ENCODE measurements around the gene NPEPL1. TPM values are rescaled to one million over a fixed set of nuclear protein-coding genes. Genes with fewer than 3 reads are reported as not detected.

The NPEPL1 gene
- total and polyA plus RNA-seq, 10 of the 15 experiments (the other 5 are each of a cell fraction or from before 2014, with no cell fraction given), result 0.08 to 21.3 (median 10.2) TPM

GRCh38 chr20:58670659-58671058, 21.9 kb upstream of the NPEPL1 start:
- DNase-seq (ENCODE audit: low read depth, low spot score), result no peak
- ChIA-PET SMC1A (ENCODE audit: uncharacterized antibody, unreplicated experiment) (interaction anchor here (0.6 to 0.9 kb wide), 2 partner anchors 14 to 223 kb away, joined by 3 to 5 read pairs; no protein-coding TSS in a partner anchor), RAD21 (ENCODE audit: unreplicated experiment) (no interaction called here), POLR2A (no interaction called here), CTCF (no interaction called here)
- Histone ChIP-seq H3K79me2 (ENCODE audit: control insufficient read depth, insufficient read depth, low read length) (peaks cover under 1% of the 10 kb centered on the region), H2AFZ (ENCODE audit: control insufficient read depth, low read depth, low read length) (no peak overlapping the region), H4K20me1 (ENCODE audit: control insufficient read depth, insufficient read depth) (peaks cover 4% of the 10 kb centered on the region), H3K4me3 (no peak overlapping the region), H3K9ac (ENCODE audit: control insufficient read depth, insufficient read depth, low read length) (no peak overlapping the region), H3K27me3 (replicated peaks in 1 of 2; ENCODE audit: control insufficient read depth in 2 of 2, insufficient read depth in 2 of 2, low read length in 1 of 2) (no peaks in the 10 kb centered on the region), H3K9me3 (replicated peaks; ENCODE audit: control insufficient read depth, insufficient read depth, low read length) (no peaks in the 10 kb centered on the region), H3K4me1 (ENCODE audit: control insufficient read depth, insufficient read depth, low read length) (peaks cover 8% of the 10 kb centered on the region), H3K36me3 (ENCODE audit: control insufficient read depth in 2 of 2, insufficient read depth in 2 of 2, low read length in 1 of 2) (peaks cover 19 to 23% of the 10 kb centered on the region in 2 experiments), H3K4me2 (ENCODE audit: control insufficient read depth, insufficient read depth) (no peak overlapping the region), H3K27ac (ENCODE audit: control insufficient read depth, insufficient read depth) (no peak overlapping the region)
- no peak for TF ChIP-seq NR2C1 (IDR thresholded peaks at IDR 0.05)
- TF ChIP-seq BHLHE40 (IDR thresholded peaks at IDR 0.05; ENCODE audit: borderline replicate concordance in 1 of 2, low read depth in 2 of 2, low read length in 1 of 2), result no peak
- no peak for TF ChIP-seq REST (IDR thresholded peaks at IDR 0.05; ENCODE audit: low read depth, low read length)
- TF ChIP-seq RAD21 (IDR thresholded peaks at IDR 0.05; ENCODE audit: insufficient read depth, low read depth, low read length), result no peak
- TF ChIP-seq CBX3 (IDR thresholded peaks at IDR 0.05; ENCODE audit: borderline replicate concordance, low read depth), result no peak
- no peak for TF ChIP-seq SREBF1 (IDR thresholded peaks at IDR 0.05; ENCODE audit: low read length)
- no peak for TF ChIP-seq BMI1 (IDR thresholded peaks at IDR 0.05; ENCODE audit: borderline replicate concordance)
- TF ChIP-seq IKZF2 (IDR thresholded peaks at IDR 0.05), result no peak
- TF ChIP-seq, protein P1, sequence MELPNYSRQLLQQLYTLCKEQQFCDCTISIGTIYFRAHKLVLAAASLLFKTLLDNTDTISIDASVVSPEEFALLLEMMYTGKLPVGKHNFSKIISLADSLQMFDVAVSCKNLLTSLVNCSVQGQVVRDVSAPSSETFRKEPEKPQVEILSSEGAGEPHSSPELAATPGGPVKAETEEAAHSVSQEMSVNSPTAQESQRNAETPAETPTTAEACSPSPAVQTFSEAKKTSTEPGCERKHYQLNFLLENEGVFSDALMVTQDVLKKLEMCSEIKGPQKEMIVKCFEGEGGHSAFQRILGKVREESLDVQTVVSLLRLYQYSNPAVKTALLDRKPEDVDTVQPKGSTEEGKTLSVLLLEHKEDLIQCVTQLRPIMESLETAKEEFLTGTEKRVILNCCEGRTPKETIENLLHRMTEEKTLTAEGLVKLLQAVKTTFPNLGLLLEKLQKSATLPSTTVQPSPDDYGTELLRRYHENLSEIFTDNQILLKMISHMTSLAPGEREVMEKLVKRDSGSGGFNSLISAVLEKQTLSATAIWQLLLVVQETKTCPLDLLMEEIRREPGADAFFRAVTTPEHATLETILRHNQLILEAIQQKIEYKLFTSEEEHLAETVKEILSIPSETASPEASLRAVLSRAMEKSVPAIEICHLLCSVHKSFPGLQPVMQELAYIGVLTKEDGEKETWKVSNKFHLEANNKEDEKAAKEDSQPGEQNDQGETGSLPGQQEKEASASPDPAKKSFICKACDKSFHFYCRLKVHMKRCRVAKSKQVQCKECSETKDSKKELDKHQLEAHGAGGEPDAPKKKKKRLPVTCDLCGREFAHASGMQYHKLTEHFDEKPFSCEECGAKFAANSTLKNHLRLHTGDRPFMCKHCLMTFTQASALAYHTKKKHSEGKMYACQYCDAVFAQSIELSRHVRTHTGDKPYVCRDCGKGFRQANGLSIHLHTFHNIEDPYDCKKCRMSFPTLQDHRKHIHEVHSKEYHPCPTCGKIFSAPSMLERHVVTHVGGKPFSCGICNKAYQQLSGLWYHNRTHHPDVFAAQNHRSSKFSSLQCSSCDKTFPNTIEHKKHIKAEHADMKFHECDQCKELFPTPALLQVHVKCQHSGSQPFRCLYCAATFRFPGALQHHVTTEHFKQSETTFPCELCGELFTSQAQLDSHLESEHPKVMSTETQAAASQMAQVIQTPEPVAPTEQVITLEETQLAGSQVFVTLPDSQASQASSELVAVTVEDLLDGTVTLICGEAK (IDR thresholded peaks at IDR 0.05; ENCODE audit: borderline replicate concordance), result no peak
- TF ChIP-seq NFYA (IDR thresholded peaks at IDR 0.05; ENCODE audit: borderline replicate concordance, low read depth, low read length), result no peak
- TF ChIP-seq NBN (IDR thresholded peaks at IDR 0.05), result no peak
- TF ChIP-seq CHD2 (IDR thresholded peaks at IDR 0.05; ENCODE audit: borderline replicate concordance, low read depth, low read length), result no peak
- TF ChIP-seq JUNB (IDR thresholded peaks at IDR 0.05), result no peak
- no peak for FAIRE-seq
- intact Hi-C loops (cut with micrococcal nuclease; ENCODE audit: unreplicated experiment), result no loop called here
- ATAC-seq, result no peak
- WGBS (ENCODE audit: insufficient coverage, insufficient replicate concordance, low lambda C conversion rate, missing lambda C conversion rate), result 65% methylated on average over 4 of the region's 4 CpGs
- in situ Hi-C loops (cut with MboI), result loop anchor here (25.0 kb wide), 1 partner anchor 1283 kb away; the partner anchor contains the start of gene RBM38
- no TSS peak for BruUV-seq (replicated peaks)

Measured in GM12878 (cell line).